Parathyroid adenoma (tissue), 2 donors: ENCODE measurements around the gene RNASE8.

Experiments
- H2AFZ ChIP-seq: fragments of 300-600 bp; sonication (generic); one replicate; pipeline ENCODE4 v1.7.0; 2017; ENCODE audit warnings: antibody characterized with exemption, mild to moderate bottlenecking
- H3K27ac ChIP-seq: fragments of 300-600 bp; sonication (generic); one replicate; pipeline ENCODE4 v1.7.0; 2017
- H3K27me3 ChIP-seq: fragments of 300-600 bp; sonication (generic); one replicate; pipeline ENCODE4 v1.7.0; 2017; ENCODE audit warnings: low read length; ENCODE audit not compliant: control insufficient read depth, insufficient read depth
- H3K36me3 ChIP-seq: fragments of 300-600 bp; sonication (generic); one replicate; pipeline ENCODE4 v1.7.0; 2017; ENCODE audit warnings: low read length; ENCODE audit not compliant: control insufficient read depth, insufficient read depth
- H3K4me1 ChIP-seq: fragments of 300-600 bp; sonication (generic); one replicate; pipeline ENCODE4 v1.7.0; 2017; ENCODE audit warnings: control low read depth
- H3K4me2 ChIP-seq: fragments of 300-600 bp; sonication (generic); one replicate; pipeline ENCODE4 v1.7.0; 2017; ENCODE audit warnings: low read length
- H3K4me3 ChIP-seq: fragments of 300-600 bp; sonication (generic); one replicate; pipeline ENCODE4 v1.7.0; 2017; ENCODE audit warnings: low read depth, low read length
- H3K79me2 ChIP-seq: fragments of 300-600 bp; sonication (generic); one replicate; pipeline ENCODE4 v1.7.0; 2017; ENCODE audit warnings: control low read depth
- H3K9ac ChIP-seq: fragments of 300-600 bp; sonication (generic); one replicate; pipeline ENCODE4 v1.7.0; 2017; ENCODE audit warnings: mild to moderate bottlenecking
- H3K9me3 ChIP-seq: fragments of 300-600 bp; sonication (generic); one replicate; pipeline ENCODE4 v1.7.0; 2017; ENCODE audit warnings: low read length; ENCODE audit not compliant: control insufficient read depth
- TF ChIP-seq, protein P1 (sequence below): fragments of 300-600 bp; sonication (generic); IDR thresholded peaks from one replicate; pipeline ENCODE4 v1.7.0; 2017; ENCODE audit warnings: antibody characterized with exemption, mild to moderate bottlenecking
- donor health status: primary hyperparathyroidism.

RNASE8 gene

DNA sequence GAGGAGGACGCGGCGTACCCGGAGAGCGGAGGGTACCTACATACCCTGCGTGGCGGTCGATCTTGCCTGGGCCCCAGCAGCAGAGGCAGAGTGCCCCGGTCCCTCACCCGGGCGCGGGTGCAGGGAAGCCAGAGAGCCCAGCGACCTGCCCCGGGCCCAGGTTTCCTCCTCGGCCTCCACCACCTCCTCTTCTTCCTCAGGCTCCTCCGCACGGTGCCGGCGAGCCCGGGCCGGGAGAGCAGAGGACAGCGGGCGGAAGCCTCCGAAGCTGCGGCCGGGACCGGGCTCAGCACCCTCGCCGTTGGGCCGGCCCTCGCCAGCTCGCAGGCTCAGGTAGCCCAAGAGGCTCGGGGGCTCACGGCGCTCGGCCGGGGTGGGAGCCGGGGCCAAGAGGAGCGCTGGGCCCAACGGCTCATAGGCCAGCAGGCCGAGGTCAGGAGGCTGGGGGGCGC is 34.2 kb downstream of the RNASE8 start:
- TF ChIP-seq, protein P1, sequence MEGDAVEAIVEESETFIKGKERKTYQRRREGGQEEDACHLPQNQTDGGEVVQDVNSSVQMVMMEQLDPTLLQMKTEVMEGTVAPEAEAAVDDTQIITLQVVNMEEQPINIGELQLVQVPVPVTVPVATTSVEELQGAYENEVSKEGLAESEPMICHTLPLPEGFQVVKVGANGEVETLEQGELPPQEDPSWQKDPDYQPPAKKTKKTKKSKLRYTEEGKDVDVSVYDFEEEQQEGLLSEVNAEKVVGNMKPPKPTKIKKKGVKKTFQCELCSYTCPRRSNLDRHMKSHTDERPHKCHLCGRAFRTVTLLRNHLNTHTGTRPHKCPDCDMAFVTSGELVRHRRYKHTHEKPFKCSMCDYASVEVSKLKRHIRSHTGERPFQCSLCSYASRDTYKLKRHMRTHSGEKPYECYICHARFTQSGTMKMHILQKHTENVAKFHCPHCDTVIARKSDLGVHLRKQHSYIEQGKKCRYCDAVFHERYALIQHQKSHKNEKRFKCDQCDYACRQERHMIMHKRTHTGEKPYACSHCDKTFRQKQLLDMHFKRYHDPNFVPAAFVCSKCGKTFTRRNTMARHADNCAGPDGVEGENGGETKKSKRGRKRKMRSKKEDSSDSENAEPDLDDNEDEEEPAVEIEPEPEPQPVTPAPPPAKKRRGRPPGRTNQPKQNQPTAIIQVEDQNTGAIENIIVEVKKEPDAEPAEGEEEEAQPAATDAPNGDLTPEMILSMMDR = no peak
- no peaks in the 10 kb centered on the region for H3K9me3 ChIP-seq
- H3K27ac ChIP-seq = no peak overlapping the region
- no peaks in the 10 kb centered on the region for H3K27me3 ChIP-seq
- H3K36me3 ChIP-seq = no peaks in the 10 kb centered on the region
- peaks cover 31% of the 10 kb centered on the region for H3K4me1 ChIP-seq
- no peak overlapping the region for H2AFZ ChIP-seq
- no peak overlapping the region for H3K4me3 ChIP-seq
- H3K9ac ChIP-seq = no peak overlapping the region
- peaks cover 10% of the 10 kb centered on the region for H3K79me2 ChIP-seq
- H3K4me2 ChIP-seq = no peak overlapping the region

DNA sequence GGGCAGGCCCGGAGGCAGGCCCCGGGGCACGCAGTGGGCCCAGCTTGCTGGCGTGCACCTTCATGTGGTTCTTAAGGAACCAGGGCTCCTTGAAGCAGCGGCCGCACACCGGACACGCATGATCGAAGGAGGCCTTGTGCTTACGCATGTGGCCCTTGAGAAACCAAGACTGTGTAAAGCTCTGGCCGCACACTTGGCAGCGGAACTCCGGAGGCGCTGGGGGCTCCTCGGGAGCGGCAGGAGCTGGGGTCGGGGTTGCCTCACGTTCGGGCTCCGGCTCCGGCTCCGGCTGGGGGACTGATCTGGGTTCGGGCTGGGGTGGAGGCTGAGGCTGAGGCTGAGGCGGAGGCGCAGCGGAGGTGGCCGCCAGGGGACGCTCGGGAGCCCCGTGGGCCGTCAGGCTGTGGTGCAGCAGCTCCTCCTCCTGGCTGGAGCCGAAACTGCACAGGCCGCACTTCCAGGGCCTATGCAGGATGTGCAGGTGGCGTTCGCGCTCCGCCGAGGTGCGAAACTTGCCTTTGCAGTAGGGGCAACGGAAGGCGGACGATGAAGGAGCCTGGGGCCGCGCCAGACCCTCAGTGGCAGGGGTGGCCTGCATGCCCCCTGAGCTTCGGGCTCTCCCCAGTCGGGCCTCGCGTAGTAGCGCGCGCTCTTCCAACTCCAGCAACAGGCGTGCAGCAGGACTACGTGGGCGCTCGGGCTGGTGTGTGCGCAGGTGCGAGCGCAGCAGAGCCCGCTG is 34.8 kb downstream of the RNASE8 start:
- Histone ChIP-seq H3K4me1 (peaks cover 34% of the 10 kb centered on the region), H3K79me2 (peaks cover 10% of the 10 kb centered on the region), H3K9me3 (no peaks in the 10 kb centered on the region), H3K9ac (no peak overlapping the region), H3K36me3 (no peaks in the 10 kb centered on the region), H3K27me3 (no peaks in the 10 kb centered on the region), H3K27ac (peak overlapping the region; percentile 71), H2AFZ (no peak overlapping the region), H3K4me3 (no peak overlapping the region), H3K4me2 (no peak overlapping the region)
- TF ChIP-seq, protein P1 = peak; percentile 100

DNA sequence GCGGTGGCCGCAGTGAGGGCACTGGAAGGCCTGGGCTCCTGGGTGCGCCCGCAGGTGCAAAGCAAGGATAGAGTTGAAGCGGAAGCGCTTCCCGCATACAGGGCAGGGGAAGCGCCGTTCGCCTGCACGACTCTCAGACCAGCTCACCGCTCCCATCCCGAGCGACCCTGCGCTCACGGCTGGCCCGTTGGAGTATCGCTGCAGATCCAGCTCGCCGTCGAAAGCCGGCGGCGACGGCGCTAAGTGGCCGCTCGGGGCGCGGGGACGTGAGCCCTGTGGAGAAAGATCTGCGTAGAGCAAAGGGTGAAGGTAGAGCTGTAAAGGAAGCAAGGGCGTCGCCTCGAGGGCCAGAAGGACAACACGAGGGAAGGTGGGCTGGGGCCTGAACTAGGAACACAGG is 35.4 kb downstream of the RNASE8 start:
- Histone ChIP-seq H3K9ac (no peak overlapping the region), H3K4me2 (no peak overlapping the region), H3K4me3 (no peak overlapping the region), H3K27ac (peak overlapping the region; percentile 71), H3K4me1 (peaks cover 31% of the 10 kb centered on the region), H3K36me3 (no peaks in the 10 kb centered on the region), H3K9me3 (no peaks in the 10 kb centered on the region), H2AFZ (no peak overlapping the region), H3K79me2 (peaks cover 10% of the 10 kb centered on the region), H3K27me3 (no peaks in the 10 kb centered on the region)
- TF ChIP-seq, protein P1 = no peak

DNA sequence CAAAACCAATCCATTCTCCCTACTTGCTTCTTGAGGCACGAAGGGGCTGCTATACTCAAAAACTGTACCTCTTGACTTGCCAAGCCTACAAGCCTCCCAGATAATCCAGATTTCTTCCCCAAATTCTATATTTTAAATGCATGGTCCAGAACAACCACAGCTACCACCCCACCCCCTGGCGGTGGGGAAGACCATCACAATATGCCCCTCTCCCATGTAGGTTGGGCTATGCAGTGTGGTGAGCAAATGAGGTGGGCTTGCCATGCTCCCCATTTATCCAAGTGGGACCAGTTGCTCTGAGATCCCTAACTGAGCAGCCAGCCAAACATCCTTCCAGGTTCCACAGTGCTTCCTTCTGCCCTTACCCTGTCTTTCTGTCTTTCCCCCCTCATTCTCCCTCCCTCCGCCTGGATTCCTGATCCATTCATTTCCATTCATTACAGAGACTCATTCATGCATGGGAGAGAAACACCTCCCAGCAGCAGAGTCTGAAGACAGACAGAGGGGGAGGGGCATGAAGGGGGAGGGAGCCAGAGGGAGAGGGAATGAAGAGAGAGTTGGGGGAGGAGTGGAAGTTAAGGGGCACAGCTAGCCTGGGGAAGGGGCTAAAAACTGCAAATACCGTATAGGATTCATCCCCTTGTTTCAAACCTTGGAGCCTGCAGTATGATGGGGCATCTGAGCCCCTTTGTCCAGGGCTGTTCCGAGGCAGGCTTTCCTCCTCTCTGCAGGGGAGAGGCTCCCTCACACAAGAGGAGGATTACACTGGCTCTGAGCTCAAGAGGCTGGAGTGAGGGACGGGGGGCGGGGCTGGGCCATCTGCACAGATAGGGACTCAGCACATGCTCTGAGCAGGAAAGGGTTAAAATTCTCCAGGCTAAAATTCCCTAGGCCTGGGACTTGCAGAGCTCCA is 36.4 kb downstream of the RNASE8 start:
- peaks cover 33% of the 10 kb centered on the region for H3K4me1 ChIP-seq
- no peak overlapping the region for H2AFZ ChIP-seq
- peaks cover 10% of the 10 kb centered on the region for H3K79me2 ChIP-seq
- H3K36me3 ChIP-seq = no peaks in the 10 kb centered on the region
- H3K27ac ChIP-seq = peak overlapping the region; percentile 71
- TF ChIP-seq, protein P1 = no peak
- H3K4me3 ChIP-seq = peak overlapping the region; percentile 16
- H3K27me3 ChIP-seq = no peaks in the 10 kb centered on the region
- peak overlapping the region; percentile 62 for H3K4me2 ChIP-seq
- H3K9me3 ChIP-seq = no peaks in the 10 kb centered on the region
- H3K9ac ChIP-seq = no peak overlapping the region
